DND-41 (cell line): Measurements from ENCODE around the gene TRAM2.

Experiments used
- EZH2 ChIP-seq: IDR thresholded peaks from 3 replicates; pipeline ENCODE4 v1.6.1; 2012; ENCODE audit warnings: borderline replicate concordance, low read depth, mild to moderate bottlenecking, moderate library complexity, low read length, inconsistent platforms; ENCODE audit not compliant: severe bottlenecking
- TF ChIP-seq, protein P1 (sequence below): IDR thresholded peaks from 2 replicates; pipeline ENCODE4 v1.5.1; 2012; ENCODE audit warnings: borderline replicate concordance, low read length, moderate library complexity, mild to moderate bottlenecking; ENCODE audit not compliant: poor library complexity, severe bottlenecking; ENCODE audit errors: extremely low read depth

DNA sequence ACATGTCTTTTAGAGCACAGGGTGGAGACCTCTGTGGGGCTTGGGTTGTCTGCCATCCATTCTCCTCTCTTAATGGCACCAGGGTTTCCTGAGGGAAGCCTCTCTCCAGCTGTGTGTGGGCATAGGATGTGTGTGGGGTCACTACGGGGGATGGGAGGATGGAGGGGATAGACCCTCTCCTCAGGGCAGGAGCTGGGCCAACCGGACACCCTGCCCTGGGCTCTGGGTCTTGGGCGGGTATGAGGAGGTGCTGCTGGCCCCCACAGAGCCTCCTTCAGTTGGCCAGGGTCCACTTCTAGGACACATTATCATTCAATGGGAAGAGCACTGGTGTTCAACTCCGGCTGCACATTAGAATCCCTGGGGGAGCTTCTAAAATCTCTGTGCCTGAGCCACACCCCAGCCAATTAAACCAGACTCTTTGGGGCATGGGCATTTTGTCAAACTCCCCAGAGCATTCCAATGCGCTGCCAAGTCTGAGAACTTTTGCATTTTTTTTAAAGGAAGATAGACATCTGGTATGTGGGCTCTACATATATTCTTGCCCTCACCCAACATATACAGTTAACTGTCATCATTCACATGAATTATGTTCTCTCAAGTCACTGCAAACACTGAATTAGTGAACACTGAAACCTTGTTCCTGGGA lies 38.5 kb downstream of the TRAM2 start:
- TF ChIP-seq, protein P1, sequence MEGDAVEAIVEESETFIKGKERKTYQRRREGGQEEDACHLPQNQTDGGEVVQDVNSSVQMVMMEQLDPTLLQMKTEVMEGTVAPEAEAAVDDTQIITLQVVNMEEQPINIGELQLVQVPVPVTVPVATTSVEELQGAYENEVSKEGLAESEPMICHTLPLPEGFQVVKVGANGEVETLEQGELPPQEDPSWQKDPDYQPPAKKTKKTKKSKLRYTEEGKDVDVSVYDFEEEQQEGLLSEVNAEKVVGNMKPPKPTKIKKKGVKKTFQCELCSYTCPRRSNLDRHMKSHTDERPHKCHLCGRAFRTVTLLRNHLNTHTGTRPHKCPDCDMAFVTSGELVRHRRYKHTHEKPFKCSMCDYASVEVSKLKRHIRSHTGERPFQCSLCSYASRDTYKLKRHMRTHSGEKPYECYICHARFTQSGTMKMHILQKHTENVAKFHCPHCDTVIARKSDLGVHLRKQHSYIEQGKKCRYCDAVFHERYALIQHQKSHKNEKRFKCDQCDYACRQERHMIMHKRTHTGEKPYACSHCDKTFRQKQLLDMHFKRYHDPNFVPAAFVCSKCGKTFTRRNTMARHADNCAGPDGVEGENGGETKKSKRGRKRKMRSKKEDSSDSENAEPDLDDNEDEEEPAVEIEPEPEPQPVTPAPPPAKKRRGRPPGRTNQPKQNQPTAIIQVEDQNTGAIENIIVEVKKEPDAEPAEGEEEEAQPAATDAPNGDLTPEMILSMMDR, result no peak
- TF ChIP-seq EZH2, result no peak
